ENCODE results near the gene NEMF. TPM values are rescaled to one million over a fixed set of nuclear protein-coding genes. Genes with fewer than 3 reads are reported as not detected.
A peak's percentile ranks its signal among the peaks of the same experiment; 100 is the strongest.
"Not testable (repeated sequence)": the region's sequence is repeated elsewhere in the genome, so short reads cannot be mapped to it uniquely, and the experiment has no call there.

The NEMF gene
- total RNA-seq, 1 experiment from 2014 or later = 35.8 TPM

DNA sequence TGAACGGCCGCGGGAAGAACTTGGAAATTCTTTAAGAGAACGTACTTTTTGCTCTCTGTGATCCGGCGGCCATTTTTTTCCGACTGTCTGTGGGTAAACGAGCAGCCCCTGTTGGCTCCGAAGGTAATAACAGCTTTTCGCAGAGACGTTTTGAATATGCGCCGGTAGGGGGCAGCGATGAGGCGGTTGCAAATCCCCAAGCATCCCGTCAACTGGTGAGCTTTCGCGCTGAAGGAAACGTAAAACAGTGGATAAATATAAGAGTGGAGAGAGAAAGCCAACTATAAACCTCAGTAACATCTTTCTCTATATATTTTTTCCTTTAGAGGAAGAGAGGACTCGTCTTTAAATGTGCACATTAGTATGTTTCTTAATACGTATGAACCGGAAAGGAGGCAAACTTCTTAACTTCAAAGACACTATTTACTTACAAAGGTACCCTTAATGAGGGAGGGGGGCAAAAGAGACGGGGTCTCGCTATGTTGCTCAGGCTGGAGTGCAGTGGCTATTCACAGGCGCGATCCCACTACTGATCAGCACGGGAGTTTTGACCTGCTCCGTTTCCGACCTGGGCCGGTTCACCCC is 9.6 kb upstream of the NEMF start:
- H3K36me3 ChIP-seq (replicated peaks; ENCODE audit: control insufficient read depth, insufficient read depth, low read length) = no peaks in the 10 kb centered on the region
- peak; percentile 59 for DNase-seq
- H3K27me3 ChIP-seq (ENCODE audit: control insufficient read depth, insufficient read depth, low read length) = no peaks in the 10 kb centered on the region
- H3K4me3 ChIP-seq (ENCODE audit: insufficient read depth, low read depth, low read length) = peak overlapping the region; percentile 64

DNA sequence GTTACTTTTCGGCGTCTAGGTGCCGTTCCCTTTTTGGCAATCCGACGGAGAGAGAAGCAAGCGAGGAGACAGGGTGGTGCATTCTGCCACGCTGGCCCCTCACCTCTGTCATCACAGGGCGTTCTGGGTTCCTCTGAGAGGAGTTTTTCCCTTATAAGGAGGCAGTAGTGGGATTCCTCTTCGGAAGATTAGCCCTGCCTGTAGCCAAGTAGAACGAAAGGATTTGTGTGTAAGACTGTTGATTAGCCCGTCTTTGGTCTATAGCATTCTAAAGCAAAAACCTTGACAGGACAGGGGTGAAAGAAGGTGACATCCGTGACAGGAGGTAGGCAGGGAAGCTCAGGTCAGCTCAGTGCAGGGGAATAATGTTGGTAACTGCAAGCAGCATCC is 9.1 kb upstream of the NEMF start:
- DNase-seq = peak; percentile 42
- no peaks in the 10 kb centered on the region for H3K36me3 ChIP-seq (replicated peaks; ENCODE audit: control insufficient read depth, insufficient read depth, low read length)
- peak overlapping the region; percentile 64 for H3K4me3 ChIP-seq (ENCODE audit: insufficient read depth, low read depth, low read length)
- no peaks in the 10 kb centered on the region for H3K27me3 ChIP-seq (ENCODE audit: control insufficient read depth, insufficient read depth, low read length)

DNA sequence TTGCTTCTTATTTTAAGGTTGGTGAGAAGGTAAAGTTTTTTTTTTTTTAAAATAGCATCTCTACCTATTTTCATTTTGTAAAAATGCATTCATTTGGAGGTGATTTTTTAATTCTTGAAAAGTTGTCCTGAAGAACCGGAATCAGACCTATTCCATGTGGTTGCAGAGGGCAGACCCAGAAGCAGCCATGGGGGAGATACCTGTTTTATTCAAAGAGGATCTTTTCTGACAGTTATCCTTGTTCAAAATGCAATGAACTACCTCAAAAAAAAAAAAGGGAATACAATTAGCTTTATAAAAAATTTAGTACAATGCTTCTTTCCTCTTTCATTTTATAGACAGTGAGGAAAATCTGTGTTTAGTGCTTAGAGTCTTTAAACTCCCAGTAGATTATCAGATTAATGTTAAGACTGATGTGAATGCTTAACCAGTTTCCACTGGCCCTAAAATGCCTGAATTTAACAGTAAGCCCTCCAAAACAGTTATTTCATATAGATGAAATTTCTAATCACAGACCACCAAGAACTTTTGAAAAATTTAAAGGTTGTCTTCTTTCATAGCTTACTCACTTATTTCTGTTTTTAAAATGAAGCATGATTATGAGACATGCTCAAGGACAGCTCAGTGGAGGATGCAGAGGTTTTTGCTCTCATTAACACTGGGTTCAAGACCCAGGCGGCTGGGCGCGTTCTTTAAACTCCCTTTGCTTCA is 8.6 kb upstream of the NEMF start:
- DNase-seq = no peak
- H3K4me3 ChIP-seq (ENCODE audit: insufficient read depth, low read depth, low read length) = peak overlapping the region; percentile 64
- H3K27me3 ChIP-seq (ENCODE audit: control insufficient read depth, insufficient read depth, low read length) = no peaks in the 10 kb centered on the region
- no peaks in the 10 kb centered on the region for H3K36me3 ChIP-seq (replicated peaks; ENCODE audit: control insufficient read depth, insufficient read depth, low read length)

DNA sequence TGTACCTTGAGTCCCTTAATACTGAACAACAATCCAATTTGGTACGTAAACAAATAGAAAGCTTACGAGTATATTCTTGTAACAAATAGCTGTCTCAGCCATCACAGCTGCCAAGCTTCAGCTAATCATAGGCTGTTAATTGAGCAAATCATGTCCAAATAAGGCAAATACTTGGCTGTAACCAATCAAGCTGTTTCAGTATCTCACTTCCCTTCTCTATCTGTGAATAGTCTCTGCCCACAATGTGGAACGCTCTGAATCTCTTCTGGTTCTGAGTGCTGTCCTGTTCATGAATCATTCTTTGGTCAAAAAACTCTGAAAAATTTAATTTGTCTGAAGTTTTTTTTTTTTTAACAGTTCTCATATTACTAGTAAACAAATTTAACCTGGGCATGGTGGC is 5.8 kb upstream of the NEMF start:
- Histone ChIP-seq H3K4me3 (ENCODE audit: insufficient read depth, low read depth, low read length) (no peak overlapping the region), H3K27me3 (ENCODE audit: control insufficient read depth, insufficient read depth, low read length) (no peaks in the 10 kb centered on the region), H3K36me3 (replicated peaks; ENCODE audit: control insufficient read depth, insufficient read depth, low read length) (no peaks in the 10 kb centered on the region)
- DNase-seq = no peak

DNA sequence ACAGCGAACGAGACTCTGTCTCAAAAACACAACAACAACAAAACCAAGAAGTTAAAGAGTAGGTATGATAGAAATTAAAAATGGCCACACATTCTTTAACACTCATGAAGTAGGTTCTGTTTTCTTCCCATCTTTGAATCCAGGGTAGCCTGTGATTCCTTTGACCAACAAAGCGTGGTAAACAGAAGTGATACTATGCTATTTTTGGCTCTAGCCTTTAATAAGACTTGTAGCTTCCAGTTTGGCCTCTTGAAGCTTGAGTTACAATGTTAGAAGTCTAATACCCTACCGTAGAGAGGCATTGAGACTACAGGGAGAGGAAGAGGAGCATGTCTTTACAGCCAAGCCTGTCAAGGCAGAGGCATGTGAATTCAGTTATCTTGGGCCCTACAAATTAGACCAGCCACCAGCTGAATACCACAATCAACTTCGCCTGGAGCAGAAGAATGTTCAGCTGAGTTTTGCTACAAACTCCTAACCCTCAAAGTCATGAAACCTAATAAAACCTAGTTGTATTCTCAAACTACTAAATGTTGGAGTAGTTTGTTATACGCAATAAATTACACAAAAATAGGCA is 4.9 kb upstream of the NEMF start:
- Histone ChIP-seq H3K4me3 (ENCODE audit: insufficient read depth, low read depth, low read length) (no peak overlapping the region), H3K36me3 (replicated peaks; ENCODE audit: control insufficient read depth, insufficient read depth, low read length) (no peaks in the 10 kb centered on the region), H3K27me3 (ENCODE audit: control insufficient read depth, insufficient read depth, low read length) (no peaks in the 10 kb centered on the region)
- no peak for DNase-seq

DNA sequence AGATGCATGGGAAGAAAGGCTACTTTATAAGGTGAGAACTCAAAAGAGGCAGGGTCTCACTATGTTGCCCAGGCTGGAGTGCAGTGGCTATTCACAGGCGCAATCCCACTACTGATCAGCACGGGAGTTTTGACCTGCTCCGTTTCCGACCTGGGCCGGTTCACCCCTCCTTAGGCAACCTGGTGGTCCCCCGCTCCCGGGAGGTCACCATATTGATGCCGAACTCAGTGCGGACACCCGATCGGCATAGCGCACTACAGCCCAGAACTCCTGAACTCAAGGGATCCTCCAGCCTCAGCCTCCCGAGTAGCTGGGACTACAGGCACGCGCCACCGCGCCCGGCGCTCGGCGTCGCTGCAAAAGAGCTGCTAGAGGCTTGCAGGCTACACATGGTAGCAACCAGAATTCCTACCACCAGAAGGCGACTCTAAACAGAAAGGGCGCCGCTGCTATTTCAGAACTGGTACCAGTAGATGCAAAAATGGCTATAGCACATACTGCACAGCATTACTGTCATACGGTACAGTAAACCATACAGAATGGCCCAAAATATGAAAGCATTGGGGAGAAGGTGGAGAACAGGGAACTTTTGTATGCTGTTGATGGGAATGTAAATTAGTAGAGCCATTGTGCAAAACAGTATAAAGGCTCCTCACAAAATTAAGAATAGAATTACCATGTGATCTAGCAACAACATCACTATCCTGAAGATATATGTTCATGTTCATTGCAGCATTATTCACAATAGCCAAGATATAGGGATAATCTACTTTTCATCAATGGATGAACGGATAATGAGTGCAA is 1.2 kb upstream of the NEMF start:
- no peaks in the 10 kb centered on the region for H3K27me3 ChIP-seq (ENCODE audit: control insufficient read depth, insufficient read depth, low read length)
- peak overlapping the region; percentile 99; the same call in 1 of the 2 replicates for H3K4me3 ChIP-seq (ENCODE audit: insufficient read depth, low read depth, low read length)
- peaks cover 4% of the 10 kb centered on the region for H3K36me3 ChIP-seq (replicated peaks; ENCODE audit: control insufficient read depth, insufficient read depth, low read length)
- peak; percentile 70 for DNase-seq

DNA sequence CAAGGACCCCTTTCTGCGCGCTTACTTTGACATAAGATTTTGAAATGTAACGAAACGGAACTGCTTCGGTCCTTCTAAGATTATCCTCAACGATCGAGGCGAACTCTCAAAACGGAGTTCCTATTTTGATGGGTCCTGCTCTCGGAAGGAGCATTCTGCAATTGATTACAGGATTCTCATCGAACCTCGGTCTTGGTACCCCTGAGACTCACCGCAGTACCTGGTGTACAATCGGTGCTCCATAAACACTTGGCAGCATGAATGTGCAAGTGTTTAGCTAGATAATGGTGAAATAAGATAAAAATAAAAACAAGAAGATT is 530 bp upstream of the NEMF start:
- H3K36me3 ChIP-seq (replicated peaks; ENCODE audit: control insufficient read depth, insufficient read depth, low read length) = peaks cover 4% of the 10 kb centered on the region
- DNase-seq = no peak
- H3K27me3 ChIP-seq (ENCODE audit: control insufficient read depth, insufficient read depth, low read length) = no peaks in the 10 kb centered on the region
- H3K4me3 ChIP-seq (ENCODE audit: insufficient read depth, low read depth, low read length) = peak overlapping the region; percentile 99

DNA sequence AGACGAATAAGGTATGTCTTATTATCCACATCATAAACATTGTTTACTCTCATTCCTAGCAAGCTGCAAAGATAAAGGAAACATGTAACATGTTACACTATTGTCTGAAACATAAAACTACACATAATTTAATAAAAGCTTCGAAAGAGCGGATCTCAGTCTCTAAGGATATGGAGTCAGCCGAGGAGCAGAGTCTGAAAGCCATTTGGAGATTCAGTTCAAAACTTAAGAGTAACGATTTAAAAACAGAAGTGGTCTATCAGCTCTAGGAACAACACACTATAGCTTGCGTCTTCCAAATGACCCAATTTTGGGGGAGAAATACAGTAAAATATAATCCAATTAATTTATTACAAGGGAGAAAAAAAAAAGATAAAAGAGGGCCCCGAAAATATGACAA is 775 bp downstream of the NEMF start:
- peaks cover 4% of the 10 kb centered on the region for H3K36me3 ChIP-seq (replicated peaks; ENCODE audit: control insufficient read depth, insufficient read depth, low read length)
- DNase-seq = no peak
- peak overlapping the region; percentile 99 for H3K4me3 ChIP-seq (ENCODE audit: insufficient read depth, low read depth, low read length)
- no peaks in the 10 kb centered on the region for H3K27me3 ChIP-seq (ENCODE audit: control insufficient read depth, insufficient read depth, low read length)

DNA sequence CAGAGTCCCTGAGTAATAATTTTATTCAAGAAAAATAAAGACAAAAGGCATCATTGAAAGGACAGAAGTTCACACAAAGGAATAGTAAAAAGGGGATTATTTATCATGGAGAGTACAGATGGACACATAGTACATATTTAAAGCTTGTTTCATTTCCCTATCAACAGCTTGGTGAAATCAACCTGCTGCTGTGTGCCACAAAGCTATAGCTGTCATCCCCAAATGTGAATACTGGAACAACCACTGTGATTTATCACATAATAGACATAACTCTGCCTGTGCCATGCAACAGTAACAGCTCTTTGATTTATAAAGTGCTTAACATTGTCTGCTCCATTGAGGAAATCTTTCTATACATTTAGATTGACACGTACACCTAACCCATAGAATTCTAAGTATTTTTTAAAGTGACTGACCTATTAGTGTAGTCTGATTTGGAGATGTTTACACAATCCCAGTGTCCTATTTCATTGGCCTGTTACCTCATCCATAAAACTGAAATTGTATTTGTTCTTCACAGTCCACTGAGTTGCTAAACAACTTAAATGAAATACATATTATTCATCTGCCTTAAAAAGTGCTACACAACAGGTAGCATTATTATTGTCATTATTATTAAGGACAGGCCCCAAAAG is 3.3 kb downstream of the NEMF start:
- no peak for DNase-seq
- H3K36me3 ChIP-seq (replicated peaks; ENCODE audit: control insufficient read depth, insufficient read depth, low read length) = peaks cover 10% of the 10 kb centered on the region
- H3K27me3 ChIP-seq (ENCODE audit: control insufficient read depth, insufficient read depth, low read length) = no peaks in the 10 kb centered on the region
- no peak overlapping the region for H3K4me3 ChIP-seq (ENCODE audit: insufficient read depth, low read depth, low read length)

DNA sequence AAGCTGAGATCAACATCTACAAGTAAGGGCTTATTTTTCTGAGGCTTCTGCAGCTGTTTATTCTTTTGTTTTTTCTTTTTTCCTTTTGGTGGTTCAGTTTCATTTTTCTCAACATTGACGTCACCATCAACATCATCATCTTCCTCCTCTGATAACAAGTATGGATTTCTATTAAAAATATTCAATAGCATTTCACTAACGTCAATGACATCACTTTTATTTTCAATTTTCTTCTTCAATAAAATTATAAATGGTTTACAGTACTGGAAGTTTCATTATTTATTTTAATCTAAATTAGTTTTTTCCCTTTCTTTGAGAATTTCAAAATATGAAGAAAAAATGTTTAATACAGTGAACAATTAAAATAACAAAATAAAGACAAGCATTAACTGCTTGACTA is 23.9 kb downstream of the NEMF start:
- no peak for DNase-seq
- H3K27me3 ChIP-seq (ENCODE audit: control insufficient read depth, insufficient read depth, low read length) = no peaks in the 10 kb centered on the region
- peaks cover 34% of the 10 kb centered on the region for H3K36me3 ChIP-seq (replicated peaks; ENCODE audit: control insufficient read depth, insufficient read depth, low read length)
- no peak overlapping the region for H3K4me3 ChIP-seq (ENCODE audit: insufficient read depth, low read depth, low read length)

DNA sequence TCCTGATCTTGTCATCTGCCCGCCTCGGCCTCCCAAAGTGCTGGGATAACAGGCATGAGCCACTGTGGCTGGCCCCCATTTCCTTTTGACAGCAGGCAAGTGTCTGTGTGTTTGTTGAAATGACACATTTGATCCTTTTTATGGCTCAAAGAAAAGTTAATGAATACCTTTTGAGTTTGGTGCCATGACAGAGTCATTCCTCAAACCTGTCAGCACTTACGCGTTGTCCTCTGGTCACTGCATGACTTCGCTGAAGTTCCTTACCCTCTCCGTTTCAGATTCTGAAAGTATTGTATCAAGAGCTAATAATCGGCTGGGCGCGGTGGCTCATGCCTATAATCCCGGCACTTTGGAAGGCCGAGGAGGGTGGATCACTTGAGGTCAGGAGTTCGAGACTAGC is 32.4 kb downstream of the NEMF start:
- peaks cover 17% of the 10 kb centered on the region for H3K36me3 ChIP-seq (replicated peaks; ENCODE audit: control insufficient read depth, insufficient read depth, low read length)
- no peaks in the 10 kb centered on the region for H3K27me3 ChIP-seq (ENCODE audit: control insufficient read depth, insufficient read depth, low read length)
- DNase-seq = no peak
- H3K4me3 ChIP-seq (ENCODE audit: insufficient read depth, low read depth, low read length) = no peak overlapping the region

DNA sequence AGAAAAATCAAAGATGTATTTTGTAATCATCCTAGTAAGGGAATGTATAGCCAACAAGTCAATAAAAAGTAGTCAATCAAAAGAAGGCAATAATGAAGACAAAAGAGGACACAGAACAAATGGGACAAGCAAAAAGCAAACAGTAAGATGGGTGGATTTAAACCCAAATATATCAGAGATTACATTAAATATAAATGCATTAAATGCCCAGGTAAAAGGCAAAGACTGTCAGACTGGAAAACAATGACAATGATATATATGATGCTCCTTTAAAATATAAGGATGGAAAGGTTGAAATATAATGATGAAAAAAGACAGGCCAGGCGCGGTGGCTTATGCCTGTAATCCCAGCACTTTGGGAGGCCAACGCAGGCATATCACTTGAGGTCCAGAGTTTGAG is 35.7 kb downstream of the NEMF start:
- Histone ChIP-seq H3K36me3 (replicated peaks; ENCODE audit: control insufficient read depth, insufficient read depth, low read length) (peaks cover 19% of the 10 kb centered on the region), H3K27me3 (ENCODE audit: control insufficient read depth, insufficient read depth, low read length) (no peaks in the 10 kb centered on the region), H3K4me3 (ENCODE audit: insufficient read depth, low read depth, low read length) (no peak overlapping the region)
- no peak for DNase-seq

DNA sequence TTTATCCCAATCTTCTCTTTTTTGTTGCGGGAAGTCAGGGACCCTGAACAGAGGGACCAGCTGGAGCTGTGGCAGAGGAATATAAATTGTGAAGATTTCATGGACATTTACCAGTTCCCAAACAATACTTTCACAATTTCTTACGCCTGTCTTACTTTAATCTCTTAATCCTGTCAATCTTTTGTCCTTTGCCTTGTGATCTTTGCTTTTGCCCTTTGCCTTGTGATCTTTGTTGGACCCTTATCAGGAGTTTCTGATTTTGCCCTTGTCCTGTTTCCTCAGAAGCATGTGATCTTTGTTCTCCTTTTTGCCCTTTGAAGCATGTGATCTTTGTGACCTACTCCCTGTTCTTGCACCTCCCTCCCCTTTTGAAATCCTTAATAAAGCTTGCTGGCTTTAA is 36.5 kb downstream of the NEMF start:
- H3K27me3 ChIP-seq (ENCODE audit: control insufficient read depth, insufficient read depth, low read length); DNase-seq; H3K4me3 ChIP-seq (ENCODE audit: insufficient read depth, low read depth, low read length): not testable (repeated sequence)
- peaks cover 19% of the 10 kb centered on the region for H3K36me3 ChIP-seq (replicated peaks; ENCODE audit: control insufficient read depth, insufficient read depth, low read length)

DNA sequence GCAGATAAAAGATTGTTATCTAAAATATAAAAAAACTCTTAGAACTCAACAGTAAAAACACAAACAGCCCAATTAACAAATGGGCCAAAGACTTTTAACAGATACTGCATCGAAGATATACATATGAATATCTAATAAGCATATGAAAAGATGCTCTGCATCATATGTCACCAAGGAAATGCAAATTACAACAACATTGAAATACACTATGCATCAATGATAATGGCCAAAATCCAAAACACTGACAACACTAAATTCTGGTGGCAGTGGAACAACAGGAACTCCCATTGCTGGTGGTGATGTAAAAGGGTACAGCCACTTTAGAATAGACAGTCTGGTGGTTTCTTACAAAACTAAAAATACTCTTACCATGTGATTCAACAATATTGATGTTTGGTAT is 43.8 kb downstream of the NEMF start:
- Histone ChIP-seq H3K4me3 (ENCODE audit: insufficient read depth, low read depth, low read length) (no peak overlapping the region), H3K27me3 (ENCODE audit: control insufficient read depth, insufficient read depth, low read length) (no peaks in the 10 kb centered on the region), H3K36me3 (replicated peaks; ENCODE audit: control insufficient read depth, insufficient read depth, low read length) (peaks cover 8% of the 10 kb centered on the region)
- DNase-seq = no peak
